ENCODE data around the gene RIPPLY1. TPM values are rescaled to one million over a fixed set of nuclear protein-coding genes. Genes with fewer than 3 reads are reported as not detected.

RIPPLY1 gene
- total RNA-seq, 1 experiment from 2014 or later = 0.27 TPM

GRCh38 chrX:106901341-106901740 is 1.8 kb downstream of the RIPPLY1 start:
- ChIA-PET RAD21 (ENCODE audit: low non-redundant PET in 1 of 2, low total read pairs in 2 of 2, uncharacterized antibody in 2 of 2, unreplicated experiment in 2 of 2) (no interaction called here), POLR2A (no interaction called here), CTCF (interaction anchor here (1.1 kb wide), 1 partner anchor 58 kb away, joined by 3 read pairs; no protein-coding TSS in a partner anchor)
- Histone ChIP-seq H3K9me2 (ENCODE audit: insufficient read depth) (no peaks in the 10 kb centered on the region), H3K9ac (ENCODE audit: low read length) (no peak overlapping the region), H3K4me1 (ENCODE audit: control insufficient read depth in 1 of 2, insufficient read depth in 2 of 2, low read length in 2 of 2) (peaks cover 5 to 22% of the 10 kb centered on the region in 2 experiments; a peak in 3 of 4 replicates), H3K9me3 (ENCODE audit: control insufficient read depth in 1 of 2, insufficient read depth in 1 of 2, low read depth in 1 of 2, low read length in 2 of 2) (no peaks in the 10 kb centered on the region), H3K4me3 (replicated peaks in 1 of 2; ENCODE audit: low read depth in 1 of 2, low read length in 2 of 2) (no peak overlapping the region), H3K79me2 (ENCODE audit: insufficient read depth, low read length) (no peaks in the 10 kb centered on the region), H3K27ac (ENCODE audit: low read depth, low read length) (no peak overlapping the region), H3K36me3 (ENCODE audit: control insufficient read depth in 1 of 2, insufficient read depth in 2 of 2, low read length in 2 of 2) (no peaks in the 10 kb centered on the region), H3K27me3 (ENCODE audit: insufficient read depth, low read length) (no peaks in the 10 kb centered on the region), H2AFZ (ENCODE audit: low read depth, low read length, poor library complexity, severe bottlenecking) (no peak overlapping the region), H3K4me2 (ENCODE audit: low read length) (no peak overlapping the region), H4K20me1 (ENCODE audit: insufficient read depth) (no peaks in the 10 kb centered on the region)
- DNase-seq (ENCODE audit: low read depth, low spot score) = no peak
- no peak for ATAC-seq
- BruUV-seq (replicated peaks) = no TSS peak
- intact Hi-C loops (cut with micrococcal nuclease) = no loop called here
- no peak for TF ChIP-seq SRF (IDR thresholded peaks at IDR 0.05; ENCODE audit: low read depth)
- TF ChIP-seq REST (IDR thresholded peaks at IDR 0.05; ENCODE audit: low read depth) = no peak
- TF ChIP-seq YY1 (IDR thresholded peaks at IDR 0.05; ENCODE audit: extremely low read depth, insufficient replicate concordance, low read depth, low read length) = no peak
- TF ChIP-seq TCF7L2 (IDR thresholded peaks at IDR 0.05; ENCODE audit: borderline replicate concordance, extremely low read depth, insufficient read depth, insufficient read length) = no peak
- no peak for TF ChIP-seq JUND (IDR thresholded peaks at IDR 0.05)
- TF ChIP-seq ZFX (IDR thresholded peaks at IDR 0.05) = no peak
- TF ChIP-seq EGR1 (IDR thresholded peaks at IDR 0.05; ENCODE audit: low read depth) = no peak
- TF ChIP-seq POLR2A (IDR thresholded peaks at IDR 0.05; ENCODE audit: borderline replicate concordance, extremely low read depth, insufficient read depth, insufficient read length) = no peak
- TF ChIP-seq MAX (IDR thresholded peaks at IDR 0.05) = no peak
- no peak for TF ChIP-seq SP1 (IDR thresholded peaks at IDR 0.05; ENCODE audit: low read depth)
- TF ChIP-seq ATF3 (IDR thresholded peaks at IDR 0.05) = no peak
- no peak for TF ChIP-seq POLR2AphosphoS5 (IDR thresholded peaks at IDR 0.05; ENCODE audit: low read depth, low read length)

Data from HCT116 (cell line).